Activated T-cell treated with anti-CD3 and anti-CD28 coated beads, Interleukin-2, amount 50 U/mL, for 4 hours (primary cell): ENCODE results near the gene SCFD2. TPM values are rescaled to one million over a fixed set of nuclear protein-coding genes. Genes with fewer than 3 reads are reported as not detected.
"Not testable (repeated sequence)": the region's sequence is repeated elsewhere in the genome, so short reads cannot be mapped to it uniquely, and the experiment has no call there.

ENCODE experiments used
- ATAC-seq, 2 donors: fragments of 200-7000 bp; cut with Tn5 transposase; one replicate each; pipeline ENCODE4 v1.10.0; 2021
- DNase-seq: peaks from one replicate; pipeline ENCODE4 v3.0.0-alpha.2; 2020
- H3K27me3 Mint-ChIP-seq: one replicate; pipeline ENCODE4 v1.8.0; 2021; ENCODE audit warnings: low read depth, mixed read lengths
- H3K36me3 Mint-ChIP-seq: one replicate; pipeline ENCODE4 v1.8.0; 2022; ENCODE audit warnings: mixed read lengths; ENCODE audit not compliant: insufficient read depth
- H3K4me1 Mint-ChIP-seq: one replicate; pipeline ENCODE4 v1.8.0; 2021; ENCODE audit warnings: low read depth, mixed read lengths
- H3K4me3 Mint-ChIP-seq: one replicate; pipeline ENCODE4 v1.8.0; 2021; ENCODE audit warnings: mild to moderate bottlenecking, moderate library complexity, mixed read lengths
- H3K9me3 Mint-ChIP-seq: one replicate; pipeline ENCODE4 v1.8.0; 2021; ENCODE audit warnings: mixed read lengths
- total RNA-seq, 3 donors: library from RNA; stranded (reverse); gene quantifications; one replicate each; pipeline ENCODE4 v1.2.1, GENCODE V29; 2021

The SCFD2 gene
- total RNA-seq, 3 donors from 2014 or later, result 45.0 to 48.9 (median 46.9) TPM

DNA sequence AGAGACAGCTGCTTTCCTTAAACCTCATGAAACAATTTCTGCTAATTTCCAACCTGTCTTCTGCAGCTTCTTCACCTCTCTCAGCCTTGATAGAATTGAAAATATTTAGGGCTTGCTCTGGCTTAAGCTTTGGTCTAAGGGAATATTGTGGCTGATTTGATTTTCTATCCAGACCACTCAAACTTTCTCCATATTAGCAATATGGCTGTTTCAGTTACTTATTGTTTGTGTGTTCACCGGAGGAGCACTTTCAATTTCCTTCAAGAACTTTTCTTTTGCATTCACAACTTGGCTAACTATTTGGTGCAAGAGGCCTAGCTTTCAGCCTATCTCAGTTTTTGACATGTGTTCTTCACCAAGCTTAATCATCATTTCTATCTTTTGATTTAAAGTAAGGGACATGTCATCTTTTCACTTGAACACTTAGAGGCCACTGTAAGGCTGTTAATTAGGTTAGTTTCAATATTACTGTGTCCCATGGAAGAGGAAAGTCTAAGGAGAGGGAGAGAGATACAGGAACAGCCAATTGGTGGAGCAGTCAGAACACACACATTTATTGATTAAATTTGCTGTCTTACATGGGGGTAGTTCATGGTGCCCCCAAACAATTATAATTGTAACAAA lies 290.6 kb downstream of the SCFD2 start:
- H3K36me3 Mint-ChIP-seq, result peaks cover 14% of the 10 kb centered on the region
- DNase-seq, result no peak
- H3K4me3 Mint-ChIP-seq, result no peak overlapping the region
- peak in 1 of 2 donors; percentile 27 for ATAC-seq
- no peaks in the 10 kb centered on the region for H3K9me3 Mint-ChIP-seq
- H3K27me3 Mint-ChIP-seq, result no peaks in the 10 kb centered on the region
- H3K4me1 Mint-ChIP-seq, result peaks cover 4% of the 10 kb centered on the region

DNA sequence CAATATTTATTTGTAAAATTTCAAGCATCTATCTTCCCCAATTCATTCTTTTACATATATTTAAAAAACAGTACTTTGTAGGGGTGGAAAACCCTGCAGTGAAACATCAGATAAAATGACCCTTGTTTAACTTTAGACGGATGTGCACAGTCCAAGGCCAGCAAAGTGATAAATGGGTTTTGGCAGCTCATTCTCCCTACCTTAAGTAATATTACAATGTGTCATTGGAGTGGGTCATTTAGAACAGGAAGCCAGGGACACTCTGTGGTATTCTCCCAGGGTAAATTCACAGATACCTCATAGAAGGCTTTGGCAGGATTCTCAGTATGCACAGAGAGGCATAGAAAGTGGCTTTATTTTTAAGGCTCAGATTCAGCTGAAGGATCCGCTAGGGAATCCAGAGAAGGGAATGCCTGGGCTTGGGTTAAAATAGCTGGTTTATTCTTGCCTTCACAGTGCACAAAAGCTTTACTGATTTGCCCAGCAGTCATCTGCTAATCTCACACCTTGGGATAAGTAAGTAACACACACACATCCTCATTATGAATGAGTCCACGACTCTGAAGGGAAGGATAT lies 297.0 kb downstream of the SCFD2 start:
- Mint-ChIP-seq H3K4me1 (no peaks in the 10 kb centered on the region), H3K27me3 (no peaks in the 10 kb centered on the region), H3K9me3 (peaks cover 11% of the 10 kb centered on the region), H3K4me3 (no peak overlapping the region), H3K36me3 (peaks cover 15% of the 10 kb centered on the region)
- DNase-seq (no peak), ATAC-seq (no peak)

DNA sequence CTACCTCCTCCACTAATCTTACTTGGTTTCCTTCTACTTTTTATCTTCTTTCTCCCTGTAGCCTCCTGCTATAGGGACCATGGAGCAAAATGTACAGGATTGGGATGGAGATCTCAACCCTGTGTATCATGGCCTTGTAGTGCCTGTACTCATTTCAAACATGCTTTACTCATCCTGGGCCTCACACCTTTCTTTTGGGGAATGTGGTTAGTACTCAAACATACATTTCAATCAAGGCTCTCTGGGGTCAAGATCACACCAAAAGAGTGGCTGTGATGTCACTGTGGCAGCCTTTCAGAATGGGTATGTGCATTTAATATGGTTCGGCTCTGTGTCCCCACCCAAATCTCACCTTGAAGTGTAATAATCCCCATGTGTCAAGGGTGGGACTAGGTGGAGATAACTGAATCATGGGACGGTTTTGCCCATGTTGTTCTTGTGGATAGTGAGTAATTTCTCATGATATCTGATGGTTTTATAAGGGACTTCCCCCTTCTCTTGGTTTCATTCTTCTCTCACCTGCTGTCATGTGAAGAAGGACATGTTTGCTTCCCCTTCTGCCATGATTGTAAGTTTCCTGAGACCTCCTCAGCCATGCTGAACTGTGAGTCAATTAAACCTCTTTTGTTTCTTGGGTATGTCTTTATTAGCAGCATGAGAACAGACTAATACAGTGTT lies 298.6 kb downstream of the SCFD2 start:
- Mint-ChIP-seq H3K4me1 (no peaks in the 10 kb centered on the region), H3K27me3 (no peaks in the 10 kb centered on the region), H3K36me3 (peaks cover 13% of the 10 kb centered on the region), H3K4me3 (no peak overlapping the region), H3K9me3 (peaks cover 11% of the 10 kb centered on the region)
- ATAC-seq, result peak; percentile 55 to 76
- no peak for DNase-seq

DNA sequence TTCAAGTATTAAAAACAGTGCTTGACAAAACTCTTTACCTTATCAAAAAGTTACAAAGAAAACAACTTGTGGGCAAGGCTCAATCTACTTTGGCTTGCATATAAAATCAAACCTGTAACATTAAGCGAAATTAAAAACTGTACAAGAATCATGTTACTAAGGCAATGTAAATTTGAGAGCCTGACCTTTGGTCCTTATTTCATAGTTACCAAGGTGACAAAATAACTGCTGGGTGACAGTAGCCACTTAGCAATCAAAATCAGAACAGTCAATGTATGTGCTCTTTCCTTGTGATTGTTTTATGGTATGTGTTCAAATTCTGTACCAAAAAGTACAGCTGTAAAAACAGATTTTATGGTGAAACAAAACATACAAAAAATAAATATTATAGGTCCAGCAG lies 299.7 kb downstream of the SCFD2 start:
- DNase-seq, result no peak
- no peak overlapping the region for H3K4me3 Mint-ChIP-seq

DNA sequence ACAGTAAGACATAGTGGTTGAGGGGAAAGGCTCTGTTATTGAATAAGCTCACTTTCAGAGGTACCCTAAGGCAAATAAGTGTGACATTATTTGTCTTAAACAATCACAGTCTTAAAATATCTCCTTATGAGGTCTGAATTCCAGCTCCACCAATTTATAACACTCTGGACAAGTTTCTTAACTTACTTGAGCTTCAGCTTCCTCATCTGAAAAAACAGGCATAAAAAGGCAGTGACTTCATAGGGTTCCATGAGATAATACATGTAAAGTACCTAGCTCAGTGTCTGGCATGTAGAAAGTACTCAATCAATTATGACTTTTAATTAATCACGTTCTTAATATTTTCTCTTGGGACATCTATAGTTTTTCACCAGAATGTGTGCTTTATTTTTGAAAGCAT lies 301.3 kb downstream of the SCFD2 start:
- no peaks in the 10 kb centered on the region for H3K27me3 Mint-ChIP-seq
- peaks cover 13% of the 10 kb centered on the region for H3K36me3 Mint-ChIP-seq
- H3K4me3 Mint-ChIP-seq, result no peak overlapping the region
- no peak for DNase-seq
- peaks cover 11% of the 10 kb centered on the region for H3K9me3 Mint-ChIP-seq
- no peaks in the 10 kb centered on the region for H3K4me1 Mint-ChIP-seq
- no peak for ATAC-seq

More for the DNA sequence above, 299.7 kb downstream of the SCFD2 start:
- no peak for ATAC-seq
- H3K9me3 Mint-ChIP-seq, result peaks cover 11% of the 10 kb centered on the region
- no peaks in the 10 kb centered on the region for H3K27me3 Mint-ChIP-seq
- peaks cover 17% of the 10 kb centered on the region for H3K36me3 Mint-ChIP-seq
- H3K4me1 Mint-ChIP-seq, result no peaks in the 10 kb centered on the region

DNA sequence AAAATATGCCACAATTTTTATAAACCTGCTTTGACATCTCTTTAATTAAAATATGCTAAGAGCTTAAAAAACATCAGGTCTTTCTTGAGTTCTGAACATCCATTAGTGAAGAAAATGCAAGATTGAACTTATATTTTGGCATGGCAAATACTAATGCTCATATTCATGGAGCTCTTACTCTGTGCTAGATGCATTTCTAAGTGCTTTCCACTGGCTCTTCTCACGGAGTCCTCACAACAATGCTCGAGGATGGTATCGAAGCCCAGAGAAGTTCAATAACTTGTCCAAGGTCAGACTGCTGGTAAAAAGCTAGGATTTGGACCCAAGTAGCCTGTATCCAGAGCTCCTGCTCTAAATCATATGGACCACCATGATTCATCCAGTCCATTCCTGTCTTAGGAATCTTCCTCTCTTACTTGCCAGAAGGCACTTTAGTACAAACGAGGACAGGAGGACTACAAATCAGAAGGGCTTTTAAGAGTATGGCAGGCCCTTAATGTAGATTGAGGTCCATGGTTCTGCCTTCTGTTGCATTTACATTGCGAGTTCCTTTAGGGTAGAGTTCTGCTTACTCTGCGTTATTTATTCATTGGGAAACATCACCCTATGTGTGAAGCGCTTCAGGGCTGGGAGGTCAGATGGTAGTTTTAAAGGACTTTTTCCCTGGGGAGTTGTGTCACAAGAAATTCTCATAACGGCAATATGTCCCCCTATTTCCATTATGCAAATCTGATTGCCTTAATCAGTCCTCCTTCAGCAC lies 304.6 kb downstream of the SCFD2 start:
- DNase-seq (no peak), ATAC-seq (no peak)
- peaks cover 3% of the 10 kb centered on the region for H3K9me3 Mint-ChIP-seq
- H3K4me1 Mint-ChIP-seq, result no peaks in the 10 kb centered on the region
- H3K4me3 Mint-ChIP-seq, result no peak overlapping the region
- peaks cover 17% of the 10 kb centered on the region for H3K36me3 Mint-ChIP-seq
- H3K27me3 Mint-ChIP-seq, result no peaks in the 10 kb centered on the region

DNA sequence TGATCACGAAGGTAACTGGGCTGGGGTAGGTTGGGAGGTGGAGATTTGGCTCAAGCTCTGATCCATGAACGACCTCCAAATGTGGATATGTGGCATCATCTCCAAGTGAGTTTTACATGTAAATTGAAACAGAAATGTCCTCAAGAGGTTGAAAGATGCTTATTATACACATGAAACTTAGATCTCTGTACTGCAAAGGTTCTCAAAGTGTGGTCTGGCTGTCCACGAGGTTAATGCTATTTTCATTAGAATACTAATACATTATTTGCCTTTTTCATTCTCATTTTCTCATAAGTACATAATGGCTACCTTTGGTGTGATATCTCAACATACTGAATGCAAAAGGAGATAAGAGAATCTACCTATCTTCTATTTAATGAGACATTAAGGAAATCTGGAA lies 305.6 kb downstream of the SCFD2 start:
- no peak for DNase-seq
- ATAC-seq, result no peak
- Mint-ChIP-seq H3K4me1 (no peaks in the 10 kb centered on the region), H3K4me3 (no peak overlapping the region), H3K9me3 (peaks cover 3% of the 10 kb centered on the region), H3K27me3 (no peaks in the 10 kb centered on the region), H3K36me3 (peaks cover 21% of the 10 kb centered on the region)

DNA sequence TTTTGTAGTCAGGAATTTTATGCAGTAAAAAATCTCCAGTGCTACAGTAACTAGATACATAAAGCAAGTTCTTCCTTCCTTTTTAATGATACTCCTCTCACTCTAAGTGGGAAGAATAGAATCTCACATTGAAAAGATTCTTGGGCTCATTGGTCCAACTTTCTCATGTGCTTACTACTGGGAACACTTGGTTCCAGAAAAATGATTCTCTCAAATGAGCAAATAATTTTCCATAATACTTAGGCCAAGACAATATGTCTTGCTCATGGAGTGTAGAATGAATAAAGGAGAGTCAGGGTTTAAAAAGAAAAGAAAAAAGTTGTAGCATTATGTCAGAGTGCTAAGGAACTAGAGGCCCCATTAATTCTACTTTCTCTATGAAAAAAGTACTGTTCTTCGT lies 306.0 kb downstream of the SCFD2 start:
- Mint-ChIP-seq H3K4me1 (no peaks in the 10 kb centered on the region), H3K4me3 (no peak overlapping the region), H3K36me3 (peaks cover 21% of the 10 kb centered on the region), H3K9me3 (peaks cover 3% of the 10 kb centered on the region), H3K27me3 (no peaks in the 10 kb centered on the region)
- ATAC-seq, result no peak
- no peak for DNase-seq

DNA sequence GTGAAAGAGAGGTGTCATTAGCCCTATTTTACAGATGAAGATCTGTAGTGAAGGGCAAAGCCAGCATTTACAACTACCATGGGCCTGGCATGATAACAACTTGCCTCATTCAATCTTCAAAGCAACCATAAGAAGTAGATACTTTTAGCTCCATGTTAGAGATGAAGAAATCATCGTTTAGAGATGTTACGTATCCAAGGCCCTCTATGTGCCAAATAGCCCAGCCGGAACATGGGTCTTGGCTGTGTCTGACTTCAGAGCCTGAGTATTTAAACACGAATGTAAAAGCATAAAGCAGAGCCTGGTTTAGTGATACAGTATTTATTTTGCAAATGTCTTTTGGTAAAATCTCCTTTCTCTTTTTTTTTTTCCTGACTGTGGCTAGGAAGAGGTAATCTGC lies 306.6 kb downstream of the SCFD2 start:
- Mint-ChIP-seq H3K4me1 (no peaks in the 10 kb centered on the region), H3K36me3 (peaks cover 21% of the 10 kb centered on the region), H3K9me3 (peaks cover 3% of the 10 kb centered on the region), H3K4me3 (no peak overlapping the region), H3K27me3 (no peaks in the 10 kb centered on the region)
- ATAC-seq (no peak), DNase-seq (no peak)

DNA sequence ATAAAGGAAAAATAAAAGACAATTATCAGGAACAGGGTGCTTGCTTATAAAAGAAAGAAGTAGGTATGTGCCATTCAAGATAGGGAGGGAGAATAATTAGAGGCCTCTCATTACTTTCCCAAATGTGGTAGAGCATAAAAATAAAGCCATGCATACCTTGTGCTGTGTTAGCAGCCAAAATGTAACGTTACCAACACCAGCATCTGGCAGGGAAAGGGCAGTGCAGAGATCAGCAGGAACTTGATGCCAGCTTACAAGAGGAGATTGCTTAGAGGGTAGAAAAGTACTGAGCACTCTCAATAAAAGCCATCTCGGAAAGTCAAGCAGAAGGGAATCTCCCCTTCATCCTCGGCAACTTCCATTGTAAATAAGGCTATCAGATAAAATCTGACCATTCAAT lies 308.2 kb downstream of the SCFD2 start:
- Mint-ChIP-seq H3K36me3 (peaks cover 21% of the 10 kb centered on the region), H3K27me3 (no peaks in the 10 kb centered on the region), H3K4me1 (no peaks in the 10 kb centered on the region), H3K4me3 (no peak overlapping the region), H3K9me3 (peaks cover 3% of the 10 kb centered on the region)
- DNase-seq (no peak), ATAC-seq (no peak)

DNA sequence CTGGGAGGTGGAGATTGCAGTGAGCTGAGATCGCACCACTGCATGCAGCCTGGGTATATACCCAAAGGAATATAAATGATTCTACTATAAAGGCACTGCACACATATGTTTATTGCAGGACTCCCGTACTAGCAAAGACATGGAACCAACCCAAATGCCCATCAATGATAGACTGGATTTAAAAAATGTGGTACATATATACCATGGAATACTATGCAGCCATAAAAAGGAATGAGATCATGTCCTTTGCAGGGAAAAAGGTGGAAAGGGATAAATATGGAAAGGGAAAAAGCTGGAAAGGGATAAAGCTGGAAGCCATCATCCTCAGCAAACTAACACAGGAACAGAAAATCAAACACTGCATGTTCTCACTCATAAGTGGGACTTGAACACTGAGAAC lies 308.8 kb downstream of the SCFD2 start:
- DNase-seq, H3K4me3 Mint-ChIP-seq, ATAC-seq, H3K9me3 Mint-ChIP-seq, H3K27me3 Mint-ChIP-seq, H3K4me1 Mint-ChIP-seq: not testable (repeated sequence)
- peaks cover 22% of the 10 kb centered on the region for H3K36me3 Mint-ChIP-seq

DNA sequence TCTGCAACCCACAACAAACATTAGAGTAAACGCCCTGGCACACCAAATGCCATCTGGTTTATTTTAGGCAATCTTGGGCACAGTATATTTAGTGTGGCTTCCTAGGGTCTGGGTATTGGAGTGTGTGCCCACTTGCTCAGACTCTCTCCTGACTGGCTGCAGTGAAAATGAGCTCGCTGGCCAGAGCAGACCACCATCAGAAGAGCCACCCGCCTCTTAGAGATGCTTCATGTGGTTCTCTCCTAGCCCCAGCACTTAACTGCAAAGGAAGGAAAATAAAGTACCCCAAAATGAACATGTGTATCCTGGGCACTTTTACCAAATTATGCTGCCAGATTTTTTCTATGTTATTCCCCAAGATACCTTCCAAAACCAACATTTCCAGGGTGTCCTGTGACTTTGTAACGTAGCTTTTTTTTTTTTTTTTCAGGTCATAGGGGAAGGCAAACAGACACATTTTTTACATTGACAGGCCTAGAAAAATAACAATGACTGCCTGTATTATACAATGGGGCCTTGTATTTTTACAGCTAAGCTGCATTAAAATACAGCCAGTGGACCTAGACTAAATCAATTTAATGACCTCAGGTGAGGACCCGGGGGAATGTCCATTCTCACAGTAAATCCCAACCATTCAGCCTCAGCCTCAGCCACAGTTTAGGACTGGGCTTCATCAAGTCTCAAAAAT lies 310.0 kb downstream of the SCFD2 start:
- no peak overlapping the region for H3K4me3 Mint-ChIP-seq
- H3K4me1 Mint-ChIP-seq, result no peaks in the 10 kb centered on the region
- DNase-seq (no peak), ATAC-seq (no peak)
- no peaks in the 10 kb centered on the region for H3K27me3 Mint-ChIP-seq
- peaks cover 3% of the 10 kb centered on the region for H3K9me3 Mint-ChIP-seq
- peaks cover 18% of the 10 kb centered on the region for H3K36me3 Mint-ChIP-seq

DNA sequence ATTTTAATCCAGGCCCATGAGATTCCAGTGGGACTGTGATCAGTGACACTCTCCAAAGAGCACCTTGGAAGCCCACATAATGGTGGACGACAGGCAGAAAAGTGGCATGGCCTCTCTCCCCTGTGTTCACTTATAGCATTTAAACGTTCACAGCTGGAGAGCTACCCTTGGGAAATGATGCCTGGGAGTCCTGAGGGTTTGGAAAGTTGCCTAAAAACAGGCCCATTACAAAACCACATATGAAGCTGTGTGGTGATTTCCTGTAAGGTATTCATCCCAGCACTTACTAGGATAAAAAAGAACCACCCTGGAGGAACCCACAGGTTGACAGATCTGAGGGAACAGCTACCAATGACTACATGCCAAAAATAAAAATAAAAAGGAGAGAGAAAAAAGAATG lies 310.6 kb downstream of the SCFD2 start:
- no peak overlapping the region for H3K4me3 Mint-ChIP-seq
- H3K36me3 Mint-ChIP-seq, result peaks cover 18% of the 10 kb centered on the region
- peaks cover 3% of the 10 kb centered on the region for H3K9me3 Mint-ChIP-seq
- H3K4me1 Mint-ChIP-seq, result no peaks in the 10 kb centered on the region
- ATAC-seq (no peak), DNase-seq (no peak)
- H3K27me3 Mint-ChIP-seq, result no peaks in the 10 kb centered on the region

DNA sequence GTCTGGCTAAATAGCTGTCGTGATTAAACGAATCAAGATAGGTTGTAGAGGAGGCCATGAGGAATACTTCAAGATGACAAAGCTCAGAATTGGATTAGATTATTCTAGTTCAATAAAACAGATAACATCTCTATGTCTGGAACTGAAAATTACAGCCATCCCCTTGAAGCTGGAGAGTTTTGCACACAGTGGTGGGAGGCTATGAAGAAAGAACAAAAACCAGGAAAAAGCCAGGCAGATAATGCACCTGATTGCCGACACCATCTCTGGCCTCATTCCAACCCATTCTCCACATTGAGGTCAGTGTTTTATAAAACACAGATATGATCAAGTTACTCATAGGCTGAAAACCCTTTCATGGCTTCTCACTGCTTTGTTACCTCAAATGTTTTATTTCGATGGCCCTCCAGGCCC lies 315.5 kb downstream of the SCFD2 start:
- Mint-ChIP-seq H3K9me3 (no peaks in the 10 kb centered on the region), H3K4me3 (no peak overlapping the region), H3K4me1 (no peaks in the 10 kb centered on the region), H3K36me3 (peaks cover 5% of the 10 kb centered on the region), H3K27me3 (no peaks in the 10 kb centered on the region)
- no peak for ATAC-seq
- DNase-seq, result no peak
